HepG2 (cell line): ENCODE results near the gene IL1R1. TPM values are rescaled to one million over a fixed set of nuclear protein-coding genes. Genes with fewer than 3 reads are reported as not detected.

Source experiments
- ATAC-seq: fragments of 200-7000 bp; cut with Tn5 transposase; 3 replicates; pipeline ENCODE4 v1.9.1; 2020; ENCODE audit warnings: mild to moderate bottlenecking, moderate library complexity
- BruUV-seq: library from RNA; stranded (reverse); fragments of 400-500 nt; replicated peaks from 2 replicates; lab custom pipeline; 2021; lab: Mats Ljungman, UMichigan
- CTCF ChIA-PET: fragments of 300-600 bp; formaldehyde crosslinking; extraction: SDS; loops from one replicate; lab custom pipeline; 2021; ENCODE audit warnings: low total read pairs, inconsistent platforms, low intra/inter-chr PET ratio; lab: Yijun Ruan, JAX
- POLR2A ChIA-PET: fragments of 350-600 bp; sonication (Branson Sonifier 250); formaldehyde crosslinking; loops from one replicate; lab custom pipeline; 2020; ENCODE audit warnings: antibody characterized with exemption, inconsistent platforms; lab: Yijun Ruan, JAX
- DNase-seq: peaks from one replicate; pipeline ENCODE4 v3.0.0-alpha.2; 2015; ENCODE audit warnings: low spot score
- FAIRE-seq: peaks from 3 replicates; lab custom pipeline; 2011; peaks lifted over from hg19 to GRCh38; lab: Jason Lieb, UNC
- H2AFZ ChIP-seq: one replicate; pipeline ENCODE4 v1.6.1; 2011; ENCODE audit warnings: low read length, inconsistent platforms
- H3K27ac ChIP-seq: fragments of 300-600 bp; 3 replicates; pipeline ENCODE4 v1.8.0; 2011; ENCODE audit warnings: mixed run types, mild to moderate bottlenecking, mixed read lengths, low read length, inconsistent platforms; ENCODE audit not compliant: insufficient read depth; ENCODE audit errors: extremely low read length
- H3K27me3 ChIP-seq, 2 experiments: fragments of 200-600 bp in 1 of 2; 2 replicates in 1 of 2; 3 replicates in 1 of 2; pipeline versions ENCODE4 v1.6.0 to v1.8.0; 2011; ENCODE audit warnings: low read length in 2 of 2, mild to moderate bottlenecking in 2 of 2, moderate library complexity in 2 of 2, inconsistent platforms in 1 of 2; ENCODE audit not compliant: insufficient read depth in 2 of 2, control insufficient read depth in 1 of 2
- H3K36me3 ChIP-seq, 2 experiments: fragments of 200-600 bp in 1 of 2; replicated peaks in 1 of 2; 2 replicates in 1 of 2; 3 replicates in 1 of 2; pipeline versions ENCODE4 v1.5.1 to v1.8.0; 2011; ENCODE audit warnings: low read length in 2 of 2, inconsistent platforms in 1 of 2; ENCODE audit not compliant: insufficient read depth in 2 of 2, control insufficient read depth in 1 of 2
- H3K4me1 ChIP-seq: 2 replicates; pipeline ENCODE4 v1.5.1; 2012; ENCODE audit warnings: low read length, inconsistent platforms; ENCODE audit not compliant: insufficient read depth
- H3K4me2 ChIP-seq: 2 replicates; pipeline ENCODE4 v1.6.0; 2011; ENCODE audit warnings: low read depth, low read length, inconsistent platforms
- H3K4me3 ChIP-seq, 3 experiments: fragments of 200-600 bp in 1 of 3; sonication (generic), shearing (Covaris generic) in 1 of 3; replicated peaks in 1 of 3; 2 replicates each; pipeline ENCODE4 v1.5.1; 2011 to 2016; ENCODE audit warnings: low read length in 3 of 3, inconsistent platforms in 2 of 3, low read depth in 2 of 3, mild to moderate bottlenecking in 2 of 3, control low read depth in 1 of 3, mixed read lengths in 1 of 3; ENCODE audit not compliant: insufficient read depth in 1 of 3
- H3K79me2 ChIP-seq: one replicate; pipeline ENCODE4 v1.6.1; 2011; ENCODE audit warnings: low read length, inconsistent platforms; ENCODE audit not compliant: insufficient read depth
- H3K9ac ChIP-seq: 2 replicates; pipeline ENCODE4 v1.6.0; 2011; ENCODE audit warnings: mild to moderate bottlenecking, low read depth, low read length, inconsistent platforms; ENCODE audit not compliant: insufficient read depth
- H3K9me3 ChIP-seq: 2 replicates; pipeline ENCODE4 v1.5.1; 2012; ENCODE audit warnings: mild to moderate bottlenecking, low read length
- H4K20me1 ChIP-seq: 2 replicates; pipeline ENCODE4 v1.6.0; 2011; ENCODE audit warnings: inconsistent platforms, mild to moderate bottlenecking, low read length, moderate library complexity; ENCODE audit not compliant: insufficient read depth
- CBX5 ChIP-seq: sonication (generic); formaldehyde crosslinking; IDR thresholded peaks from 2 replicates; pipeline ENCODE4 v1.4.0; 2020; ENCODE audit warnings: missing genetic modification reagents, borderline replicate concordance
- ERF ChIP-seq: IDR thresholded peaks from 2 replicates; pipeline ENCODE4 v1.6.1; 2018; ENCODE audit warnings: missing biosample characterization, missing genetic modification reagents
- HCFC1 ChIP-seq: fragments of 150-350 bp; IDR thresholded peaks from 2 replicates; pipeline ENCODE4 v1.6.1; 2014; ENCODE audit warnings: low read depth, low read length
- MEF2D ChIP-seq: sonication (generic); formaldehyde crosslinking; IDR thresholded peaks from 2 replicates; pipeline ENCODE4 v1.5.1; 2020; ENCODE audit warnings: mild to moderate bottlenecking, missing genetic modification reagents
- SP4 ChIP-seq: sonication (generic); formaldehyde crosslinking; IDR thresholded peaks from 2 replicates; pipeline ENCODE4 v1.8.1; 2023; ENCODE audit warnings: mild to moderate bottlenecking, missing genetic modification reagents
- ZNF224 ChIP-seq: sonication (generic); formaldehyde crosslinking; IDR thresholded peaks from 2 replicates; pipeline ENCODE4 v1.5.0; 2020; ENCODE audit warnings: mild to moderate bottlenecking, missing genetic modification reagents
- ZNF772 ChIP-seq: sonication (generic); formaldehyde crosslinking; IDR thresholded peaks from 2 replicates; pipeline ENCODE4 v1.5.0; 2020; ENCODE audit warnings: mild to moderate bottlenecking, missing genetic modification reagents
- ZNF816 ChIP-seq: sonication (generic); formaldehyde crosslinking; IDR thresholded peaks from 2 replicates; pipeline ENCODE4 v1.8.0; 2022; ENCODE audit warnings: missing genetic modification reagents, mild to moderate bottlenecking, borderline replicate concordance
- WGBS: methylation state at CpG from one replicate; pipeline ENCODE4 v1.1.6; 2017; ENCODE audit warnings: low lambda C conversion rate; 5-methylcytosine and 5-hydroxymethylcytosine counted together
- in situ Hi-C: cut with HindIII; loops from 2 replicates; pipeline ENCODE4 v1.10.0; 2017; ENCODE audit warnings: low pct_unique_long_range_greater_than_20kb; ENCODE audit not compliant: extremely low pct_ligation_motif_present
- intact Hi-C: fragments of 100-400 bp; cut with micrococcal nuclease; formaldehyde crosslinking; loops from one replicate; pipeline ENCODE4 v1.10.0; 2022; ENCODE audit not compliant: unreplicated experiment
- polyA plus RNA-seq, 8 experiments: library from polyadenylated mRNA; depleted of rRNA in 3 of 8; stranded (reverse) in 7 of 8; unstranded in 1 of 8; fragments of >200 nt; fragmentation: Illumina TruSeq in 4 of 8; extraction: Trizol in 4 of 8; gene quantifications; 2 replicates each; pipeline versions ENCODE4 v1.2.1 to v1.2.3, GENCODE V29; 2011 to 2016; ENCODE audit warnings: low read depth in 4 of 8, missing spikeins in 1 of 8, mixed read lengths in 1 of 8; ENCODE audit not compliant: insufficient read depth in 1 of 8
- total RNA-seq, 5 experiments: library from RNA; depleted of rRNA; stranded (reverse); fragments of >200 nt; fragmentation: Illumina TruSeq; extraction: Trizol; gene quantifications; 2 replicates each; pipeline ENCODE4 v1.2.3, GENCODE V29; 2016; ENCODE audit warnings: low read depth in 1 of 5
- TF ChIP-seq, protein P1 (sequence below): sonication (generic); formaldehyde crosslinking; IDR thresholded peaks from one replicate; pipeline ENCODE4 v1.5.1; 2020; ENCODE audit warnings: mild to moderate bottlenecking, missing genetic modification reagents; ENCODE audit errors: not compliant biosample characterization
- TF ChIP-seq, protein P2 (sequence below): IDR thresholded peaks from 2 replicates; pipeline ENCODE4 v1.6.1; 2012; ENCODE audit warnings: inconsistent platforms
- TF ChIP-seq, protein P3 (sequence below): sonication (generic); formaldehyde crosslinking; IDR thresholded peaks from 2 replicates; pipeline ENCODE4 v1.4.0; 2020; ENCODE audit warnings: missing genetic modification reagents
- TF ChIP-seq, protein P4 (sequence below): sonication (generic); formaldehyde crosslinking; conservative IDR thresholded peaks from 2 replicates; pipeline ENCODE4 v1.4.0; 2020; ENCODE audit warnings: missing genetic modification reagents

IL1R1 gene
- total and polyA plus RNA-seq, 2 of the 13 experiments (the other 11 are each of a cell fraction or from before 2014, with no cell fraction given) = 38.0 to 93.1 TPM

DNA sequence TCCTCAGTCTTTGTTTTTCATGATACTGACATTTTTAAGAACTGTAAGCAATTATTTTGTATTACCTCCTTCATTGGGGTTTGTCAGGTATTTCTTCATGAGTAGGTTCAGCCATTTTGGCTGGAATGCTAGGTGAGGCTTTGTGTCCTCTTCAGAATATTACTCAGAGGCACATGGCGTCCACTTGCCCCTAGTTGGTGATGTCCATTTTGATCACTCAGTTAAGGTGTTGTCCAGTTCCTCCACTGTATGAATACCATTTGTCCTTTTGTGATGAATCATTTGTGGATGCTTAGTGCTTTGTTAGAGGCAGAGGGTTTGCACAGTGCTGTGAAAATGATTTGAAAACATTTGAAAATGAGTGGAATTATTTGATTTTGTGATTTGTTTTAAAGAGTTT is 49.0 kb downstream of the IL1R1 start (continued):
- TF ChIP-seq, protein P1, sequence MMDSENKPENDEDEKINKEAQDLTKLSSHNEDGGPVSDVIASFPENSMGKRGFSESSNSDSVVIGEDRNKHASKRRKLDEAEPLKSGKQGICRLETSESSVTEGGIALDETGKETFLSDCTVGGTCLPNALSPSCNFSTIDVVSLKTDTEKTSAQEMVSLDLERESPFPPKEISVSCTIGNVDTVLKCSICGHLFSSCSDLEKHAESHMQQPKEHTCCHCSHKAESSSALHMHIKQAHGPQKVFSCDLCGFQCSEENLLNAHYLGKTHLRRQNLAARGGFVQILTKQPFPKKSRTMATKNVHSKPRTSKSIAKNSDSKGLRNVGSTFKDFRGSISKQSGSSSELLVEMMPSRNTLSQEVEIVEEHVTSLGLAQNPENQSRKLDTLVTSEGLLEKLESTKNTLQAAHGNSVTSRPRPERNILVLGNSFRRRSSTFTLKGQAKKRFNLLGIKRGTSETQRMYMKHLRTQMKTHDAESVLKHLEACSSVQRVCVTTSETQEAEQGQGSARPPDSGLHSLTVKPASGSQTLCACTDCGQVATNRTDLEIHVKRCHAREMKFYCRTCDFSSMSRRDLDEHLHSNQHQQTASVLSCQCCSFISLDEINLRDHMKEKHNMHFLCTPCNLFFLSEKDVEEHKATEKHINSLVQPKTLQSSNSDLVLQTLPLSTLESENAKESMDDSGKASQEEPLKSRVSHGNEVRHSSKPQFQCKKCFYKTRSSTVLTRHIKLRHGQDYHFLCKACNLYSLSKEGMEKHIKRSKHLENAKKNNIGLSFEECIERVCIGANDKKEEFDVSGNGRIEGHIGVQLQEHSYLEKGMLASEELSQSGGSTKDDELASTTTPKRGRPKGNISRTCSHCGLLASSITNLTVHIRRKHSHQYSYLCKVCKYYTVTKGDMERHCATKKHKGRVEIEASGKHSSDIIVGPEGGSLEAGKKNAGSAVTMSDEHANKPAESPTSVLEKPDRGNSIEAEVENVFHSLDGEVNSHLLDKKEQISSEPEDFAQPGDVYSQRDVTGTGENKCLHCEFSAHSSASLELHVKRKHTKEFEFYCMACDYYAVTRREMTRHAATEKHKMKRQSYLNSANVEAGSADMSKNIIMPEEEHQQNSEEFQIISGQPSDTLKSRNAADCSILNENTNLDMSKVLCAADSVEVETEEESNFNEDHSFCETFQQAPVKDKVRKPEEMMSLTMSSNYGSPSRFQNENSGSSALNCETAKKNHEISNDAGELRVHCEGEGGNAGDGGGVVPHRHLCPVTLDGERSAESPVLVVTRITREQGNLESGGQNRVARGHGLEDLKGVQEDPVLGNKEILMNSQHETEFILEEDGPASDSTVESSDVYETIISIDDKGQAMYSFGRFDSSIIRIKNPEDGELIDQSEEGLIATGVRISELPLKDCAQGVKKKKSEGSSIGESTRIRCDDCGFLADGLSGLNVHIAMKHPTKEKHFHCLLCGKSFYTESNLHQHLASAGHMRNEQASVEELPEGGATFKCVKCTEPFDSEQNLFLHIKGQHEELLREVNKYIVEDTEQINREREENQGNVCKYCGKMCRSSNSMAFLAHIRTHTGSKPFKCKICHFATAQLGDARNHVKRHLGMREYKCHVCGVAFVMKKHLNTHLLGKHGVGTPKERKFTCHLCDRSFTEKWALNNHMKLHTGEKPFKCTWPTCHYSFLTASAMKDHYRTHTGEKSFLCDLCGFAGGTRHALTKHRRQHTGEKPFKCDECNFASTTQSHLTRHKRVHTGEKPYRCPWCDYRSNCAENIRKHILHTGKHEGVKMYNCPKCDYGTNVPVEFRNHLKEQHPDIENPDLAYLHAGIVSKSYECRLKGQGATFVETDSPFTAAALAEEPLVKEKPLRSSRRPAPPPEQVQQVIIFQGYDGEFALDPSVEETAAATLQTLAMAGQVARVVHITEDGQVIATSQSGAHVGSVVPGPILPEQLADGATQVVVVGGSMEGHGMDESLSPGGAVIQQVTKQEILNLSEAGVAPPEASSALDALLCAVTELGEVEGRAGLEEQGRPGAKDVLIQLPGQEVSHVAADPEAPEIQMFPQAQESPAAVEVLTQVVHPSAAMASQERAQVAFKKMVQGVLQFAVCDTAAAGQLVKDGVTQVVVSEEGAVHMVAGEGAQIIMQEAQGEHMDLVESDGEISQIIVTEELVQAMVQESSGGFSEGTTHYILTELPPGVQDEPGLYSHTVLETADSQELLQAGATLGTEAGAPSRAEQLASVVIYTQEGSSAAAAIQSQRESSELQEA (CRISPR knock-in tag) = no peak
- TF ChIP-seq, protein P2, sequence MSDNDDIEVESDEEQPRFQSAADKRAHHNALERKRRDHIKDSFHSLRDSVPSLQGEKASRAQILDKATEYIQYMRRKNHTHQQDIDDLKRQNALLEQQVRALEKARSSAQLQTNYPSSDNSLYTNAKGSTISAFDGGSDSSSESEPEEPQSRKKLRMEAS = no peak
- TF ChIP-seq ERF (CRISPR knock-in tag) = no peak

DNA sequence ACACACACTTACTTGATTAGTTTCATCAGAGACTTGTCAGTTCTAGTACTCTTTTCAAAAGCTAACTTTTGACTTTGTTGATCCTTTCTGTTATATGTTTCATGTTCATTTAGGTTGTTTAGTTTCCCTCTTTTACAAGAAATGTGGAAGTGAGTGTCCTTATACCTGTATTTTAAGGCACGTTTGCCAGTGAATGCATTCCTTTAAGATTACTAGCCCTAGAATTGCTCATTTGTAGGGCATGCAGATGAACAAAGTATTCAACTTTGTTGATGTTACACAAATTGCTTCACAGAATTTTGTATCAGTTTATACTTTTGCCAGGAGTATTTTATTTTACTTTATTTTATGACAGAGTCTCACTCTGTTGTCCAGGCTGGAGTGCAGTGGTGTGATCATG is 50.5 kb downstream of the IL1R1 start:
- no peak for FAIRE-seq
- in situ Hi-C loops (no loop called here), intact Hi-C loops (no loop called here)
- Histone ChIP-seq H4K20me1 (no peaks in the 10 kb centered on the region), H3K4me1 (peaks cover 26% of the 10 kb centered on the region), H3K4me3 (no peak overlapping the region), H3K4me2 (no peak overlapping the region), H2AFZ (no peak overlapping the region), H3K9me3 (no peaks in the 10 kb centered on the region), H3K27ac (no peak overlapping the region), H3K79me2 (no peaks in the 10 kb centered on the region), H3K27me3 (no peaks in the 10 kb centered on the region; a peak in 1 of 5 replicates), H3K9ac (no peak overlapping the region), H3K36me3 (no peaks in the 10 kb centered on the region)
- DNase-seq = no peak
- WGBS = 62% methylated on average over 1 of the region's 1 CpG
- POLR2A ChIA-PET = no interaction called here
- BruUV-seq = no TSS peak
- CTCF ChIA-PET = no interaction called here
- ATAC-seq = no peak
- TF ChIP-seq ZNF772 (no peak), ZNF224 (CRISPR knock-in tag) (no peak), CBX5 (CRISPR knock-in tag) (no peak), MEF2D (CRISPR knock-in tag) (no peak), HCFC1 (no peak), SP4 (no peak), ZNF816 (no peak)
- TF ChIP-seq, protein P3, sequence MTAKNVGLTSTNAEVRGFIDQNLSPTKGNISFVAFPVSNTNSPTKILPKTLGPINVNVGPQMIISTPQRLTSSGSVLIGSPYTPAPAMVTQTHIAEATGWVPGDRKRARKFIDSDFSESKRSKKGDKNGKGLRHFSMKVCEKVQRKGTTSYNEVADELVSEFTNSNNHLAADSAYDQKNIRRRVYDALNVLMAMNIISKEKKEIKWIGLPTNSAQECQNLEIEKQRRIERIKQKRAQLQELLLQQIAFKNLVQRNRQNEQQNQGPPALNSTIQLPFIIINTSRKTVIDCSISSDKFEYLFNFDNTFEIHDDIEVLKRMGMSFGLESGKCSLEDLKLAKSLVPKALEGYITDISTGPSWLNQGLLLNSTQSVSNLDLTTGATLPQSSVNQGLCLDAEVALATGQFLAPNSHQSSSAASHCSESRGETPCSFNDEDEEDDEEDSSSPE = no peak
- TF ChIP-seq, protein P4, sequence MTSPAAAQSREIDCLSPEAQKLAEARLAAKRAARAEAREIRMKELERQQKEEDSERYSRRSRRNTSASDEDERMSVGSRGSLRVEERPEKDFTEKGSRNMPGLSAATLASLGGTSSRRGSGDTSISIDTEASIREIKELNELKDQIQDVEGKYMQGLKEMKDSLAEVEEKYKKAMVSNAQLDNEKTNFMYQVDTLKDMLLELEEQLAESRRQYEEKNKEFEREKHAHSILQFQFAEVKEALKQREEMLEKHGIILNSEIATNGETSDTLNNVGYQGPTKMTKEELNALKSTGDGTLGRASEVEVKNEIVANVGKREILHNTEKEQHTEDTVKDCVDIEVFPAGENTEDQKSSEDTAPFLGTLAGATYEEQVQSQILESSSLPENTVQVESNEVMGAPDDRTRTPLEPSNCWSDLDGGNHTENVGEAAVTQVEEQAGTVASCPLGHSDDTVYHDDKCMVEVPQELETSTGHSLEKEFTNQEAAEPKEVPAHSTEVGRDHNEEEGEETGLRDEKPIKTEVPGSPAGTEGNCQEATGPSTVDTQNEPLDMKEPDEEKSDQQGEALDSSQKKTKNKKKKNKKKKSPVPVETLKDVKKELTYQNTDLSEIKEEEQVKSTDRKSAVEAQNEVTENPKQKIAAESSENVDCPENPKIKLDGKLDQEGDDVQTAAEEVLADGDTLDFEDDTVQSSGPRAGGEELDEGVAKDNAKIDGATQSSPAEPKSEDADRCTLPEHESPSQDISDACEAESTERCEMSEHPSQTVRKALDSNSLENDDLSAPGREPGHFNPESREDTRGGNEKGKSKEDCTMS = no peak
